Measurements from ENCODE around the gene TK2. TPM values are rescaled to one million over a fixed set of nuclear protein-coding genes. Genes with fewer than 3 reads are reported as not detected.

The TK2 gene
- total RNA-seq, 1 experiment from 2014 or later = 16.0 TPM

DNA sequence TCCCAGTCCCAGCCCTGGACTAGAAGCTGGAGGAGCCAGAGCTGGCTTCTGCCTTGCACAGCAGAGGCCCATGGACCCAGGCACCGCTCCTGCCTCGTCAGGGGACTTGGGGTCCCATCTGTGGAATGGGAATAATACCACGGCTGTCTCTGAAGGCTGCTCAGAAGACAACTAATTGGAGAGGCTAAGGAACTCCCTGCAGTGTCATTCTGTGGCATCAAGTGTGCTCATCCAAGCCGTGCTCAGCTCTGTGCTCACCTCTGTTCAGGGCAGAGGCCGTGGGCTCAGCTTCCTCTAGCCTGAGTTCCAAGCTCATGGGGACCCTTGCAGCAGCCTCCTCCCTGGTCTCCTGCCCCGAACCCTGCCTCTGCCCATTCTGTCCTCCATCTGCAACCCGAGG is 91.1 kb downstream of the TK2 start:
- Histone ChIP-seq H3K4me1 (no peaks in the 10 kb centered on the region), H3K27ac (no peak overlapping the region), H3K4me3 (no peak overlapping the region), H3K36me3 (no peaks in the 10 kb centered on the region), H3K27me3 (no peaks in the 10 kb centered on the region; the same call in none of the 2 replicates), H3K9me3 (replicated peaks) (0 out of 2 replicates have a peak, but pooled peaks cover 5% of the 10 kb centered on the region)
- DNase-seq = no peak

DNA sequence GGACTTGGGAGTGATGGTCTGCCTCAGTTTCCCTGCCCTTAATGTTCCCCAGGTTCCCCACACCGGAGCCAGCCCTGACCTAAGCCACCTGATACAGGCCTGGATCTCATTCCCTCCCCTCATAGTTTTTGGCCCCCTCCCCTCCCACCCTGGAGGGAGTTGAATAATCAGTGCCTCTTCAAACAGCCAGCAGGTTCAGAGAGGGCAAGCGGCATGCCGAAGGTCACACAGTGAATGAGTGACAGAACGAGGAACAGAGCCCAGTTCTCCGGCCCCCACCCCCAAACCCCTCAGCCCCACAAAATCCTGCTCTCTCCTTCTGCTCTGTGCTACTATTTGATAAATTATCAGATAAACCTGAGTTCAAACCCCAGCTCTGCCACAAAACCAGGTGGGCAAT is 91.6 kb downstream of the TK2 start:
- 0 out of 2 replicates have a peak, but pooled peaks cover 5% of the 10 kb centered on the region for H3K9me3 ChIP-seq (replicated peaks)
- no peaks in the 10 kb centered on the region for H3K4me1 ChIP-seq
- H3K27me3 ChIP-seq = no peaks in the 10 kb centered on the region; the same call in none of the 2 replicates
- no peak overlapping the region for H3K4me3 ChIP-seq
- no peaks in the 10 kb centered on the region for H3K36me3 ChIP-seq
- no peak for DNase-seq
- no peak overlapping the region for H3K27ac ChIP-seq

Other genes with a start within 250 kb of the TK2 start
- 0.16 and 0.25 TPM in 2 replicates for gene CDH5, start 183.4 kb downstream of the TK2 start, total RNA-seq (2014; rRNA removed; shearing (Covaris generic))
- 0.84 and 0.87 TPM in 2 replicates for gene BEAN1, start 122.8 kb downstream of the TK2 start, total RNA-seq (2014; rRNA removed; shearing (Covaris generic))
- gene CKLF, start 2.5 kb upstream of the TK2 start, total RNA-seq (2014; rRNA removed; shearing (Covaris generic)) = 121 and 127 TPM in 2 replicates
- 6.6 and 8.2 TPM in 2 replicates for gene CMTM1, start 16.3 kb upstream of the TK2 start, total RNA-seq (2014; rRNA removed; shearing (Covaris generic))
- gene CMTM2, start 29.3 kb upstream of the TK2 start, total RNA-seq (2014; rRNA removed; shearing (Covaris generic)) = 5.4 and 6.2 TPM in 2 replicates
- gene CMTM3, start 54.6 kb upstream of the TK2 start, total RNA-seq (2014; rRNA removed; shearing (Covaris generic)) = 52.8 and 53.9 TPM in 2 replicates
- gene CMTM4, start 146.6 kb upstream of the TK2 start, total RNA-seq (2014; rRNA removed; shearing (Covaris generic)) = 27.3 and 29.4 TPM in 2 replicates
- 131 and 158 TPM in 2 replicates for gene DYNC1LI2, start 201.5 kb upstream of the TK2 start, total RNA-seq (2014; rRNA removed; shearing (Covaris generic))